DOHH2 (cell line): ENCODE measurements around the gene KIF25.

ENCODE experiments used
- H3F3A ChIP-seq: fragments of 200-600 bp; sonication (generic), shearing (Covaris generic); 2 replicates; pipeline ENCODE4 v1.6.0; 2016; ENCODE audit warnings: antibody characterized with exemption, mild to moderate bottlenecking; ENCODE audit not compliant: control insufficient read depth, insufficient read depth
- H3K27ac ChIP-seq: fragments of 200-600 bp; sonication (generic); 2 replicates; pipeline ENCODE4 v1.5.1; 2014; ENCODE audit warnings: low read depth, mild to moderate bottlenecking, low read length, moderate library complexity
- H3K27me3 ChIP-seq: fragments of 200-600 bp; sonication (generic); 2 replicates; pipeline ENCODE4 v1.6.1; 2014; ENCODE audit warnings: mild to moderate bottlenecking, low read length, mixed read lengths; ENCODE audit not compliant: control insufficient read depth
- H3K36me3 ChIP-seq: fragments of 200-600 bp; sonication (generic); 2 replicates; pipeline ENCODE4 v1.6.1; 2014; ENCODE audit warnings: mild to moderate bottlenecking, low read length, moderate library complexity, mixed read lengths; ENCODE audit not compliant: control insufficient read depth
- H3K4me1 ChIP-seq: fragments of 200-600 bp; sonication (generic); 2 replicates; pipeline ENCODE4 v1.6.1; 2014; ENCODE audit warnings: mild to moderate bottlenecking, low read length, mixed read lengths; ENCODE audit not compliant: control insufficient read depth
- H3K4me2 ChIP-seq: fragments of 200-600 bp; sonication (generic); 2 replicates; pipeline ENCODE4 v1.6.0; 2014; ENCODE audit warnings: mild to moderate bottlenecking, low read length, moderate library complexity
- H3K4me3 ChIP-seq: fragments of 200-600 bp; sonication (generic); 2 replicates; pipeline ENCODE4 v1.5.1; 2014; ENCODE audit warnings: mild to moderate bottlenecking, low read length, mixed read lengths
- H3K79me2 ChIP-seq: fragments of 200-600 bp; sonication (generic); 2 replicates; pipeline ENCODE4 v1.6.1; 2014; ENCODE audit warnings: mild to moderate bottlenecking, low read length, mixed read lengths; ENCODE audit not compliant: control insufficient read depth
- H3K9me2 ChIP-seq: fragments of 200-600 bp; sonication (generic); replicated peaks from 2 replicates; pipeline ENCODE4 v1.6.1; 2014; ENCODE audit warnings: mild to moderate bottlenecking, low read length, mixed read lengths; ENCODE audit not compliant: control insufficient read depth
- H3K9me3 ChIP-seq: fragments of 200-600 bp; sonication (generic); 2 replicates; pipeline ENCODE4 v1.6.1; 2014; ENCODE audit warnings: antibody characterized with exemption, low read length, mixed read lengths; ENCODE audit not compliant: control insufficient read depth, insufficient read depth
- H4K20me1 ChIP-seq: fragments of 200-600 bp; sonication (generic); 2 replicates; pipeline ENCODE4 v1.6.0; 2014; ENCODE audit warnings: low read depth, mild to moderate bottlenecking, antibody characterized with exemption, low read length, moderate library complexity; ENCODE audit not compliant: control insufficient read depth, insufficient read depth
- CTCF ChIP-seq: fragments of 200-600 bp; sonication (generic); IDR thresholded peaks from one replicate; pipeline ENCODE4 v1.5.1; 2014; ENCODE audit warnings: antibody characterized with exemption, mild to moderate bottlenecking, low read depth, low read length; ENCODE audit not compliant: poor library complexity, severe bottlenecking
- EZH2phosphoT487 ChIP-seq: fragments of 200-600 bp; sonication (generic); IDR thresholded peaks from 2 replicates; pipeline ENCODE4 v1.6.1; 2017; ENCODE audit warnings: borderline replicate concordance, mild to moderate bottlenecking, antibody characterized with exemption, low read length, moderate library complexity, mixed read lengths

KIF25 gene

GRCh38 chr6:168024951-168025510 is 27.6 kb downstream of the KIF25 start:
- TF ChIP-seq EZH2phosphoT487, result no peak
- TF ChIP-seq CTCF, result no peak
- Histone ChIP-seq H3F3A (no peaks in the 10 kb centered on the region), H3K27me3 (no peaks in the 10 kb centered on the region), H4K20me1 (no peaks in the 10 kb centered on the region), H3K9me2 (no peaks in the 10 kb centered on the region), H3K4me2 (no peak overlapping the region), H3K4me3 (no peak overlapping the region), H3K9me3 (no peaks in the 10 kb centered on the region), H3K27ac (no peak overlapping the region), H3K4me1 (no peaks in the 10 kb centered on the region), H3K36me3 (no peaks in the 10 kb centered on the region), H3K79me2 (no peaks in the 10 kb centered on the region)

GRCh38 chr6:168025831-168026710 is 28.6 kb downstream of the KIF25 start:
- Histone ChIP-seq H3K36me3 (no peaks in the 10 kb centered on the region), H3K27ac (no peak overlapping the region), H3K79me2 (no peaks in the 10 kb centered on the region), H3K4me1 (no peaks in the 10 kb centered on the region), H3K9me3 (no peaks in the 10 kb centered on the region), H3K27me3 (no peaks in the 10 kb centered on the region), H3K4me3 (no peak overlapping the region), H3F3A (no peaks in the 10 kb centered on the region), H3K9me2 (no peaks in the 10 kb centered on the region), H3K4me2 (no peak overlapping the region), H4K20me1 (no peaks in the 10 kb centered on the region)
- TF ChIP-seq EZH2phosphoT487 (no peak), CTCF (no peak)

GRCh38 chr6:168026925-168027324 is 29.5 kb downstream of the KIF25 start:
- H3K9me3 ChIP-seq, result no peaks in the 10 kb centered on the region
- H4K20me1 ChIP-seq, result no peaks in the 10 kb centered on the region
- H3K4me3 ChIP-seq, result no peak overlapping the region
- TF ChIP-seq EZH2phosphoT487, result no peak
- no peaks in the 10 kb centered on the region for H3K9me2 ChIP-seq
- no peak overlapping the region for H3K27ac ChIP-seq
- H3K36me3 ChIP-seq, result no peaks in the 10 kb centered on the region
- no peaks in the 10 kb centered on the region for H3K79me2 ChIP-seq
- no peak overlapping the region for H3K4me2 ChIP-seq
- no peaks in the 10 kb centered on the region for H3F3A ChIP-seq
- no peaks in the 10 kb centered on the region for H3K27me3 ChIP-seq
- no peaks in the 10 kb centered on the region for H3K4me1 ChIP-seq

GRCh38 chr6:168027521-168027920 is 30.1 kb downstream of the KIF25 start:
- no peaks in the 10 kb centered on the region for H3K27me3 ChIP-seq
- no peaks in the 10 kb centered on the region for H3K79me2 ChIP-seq
- no peak overlapping the region for H3K4me3 ChIP-seq
- no peaks in the 10 kb centered on the region for H4K20me1 ChIP-seq
- no peak overlapping the region for H3K27ac ChIP-seq
- H3K4me1 ChIP-seq, result no peaks in the 10 kb centered on the region
- no peaks in the 10 kb centered on the region for H3K9me3 ChIP-seq
- no peaks in the 10 kb centered on the region for H3K9me2 ChIP-seq
- H3F3A ChIP-seq, result no peaks in the 10 kb centered on the region
- TF ChIP-seq CTCF (no peak), EZH2phosphoT487 (no peak)
- no peaks in the 10 kb centered on the region for H3K36me3 ChIP-seq
- H3K4me2 ChIP-seq, result no peak overlapping the region
